T-helper 1 cell treated with Interleukin-12 subunit alpha and Interleukin-12 subunit beta and Interleukin-4 antibody, amounts not matched to agents 30 μg/mL and 1 μg/mL, for 36 hours (primary cell): Measurements from ENCODE around the gene MLLT1.

Experiments
- H3K27ac Mint-ChIP-seq: one replicate; pipeline ENCODE4 v1.8.0; 2021; ENCODE audit warnings: mild to moderate bottlenecking, mixed read lengths
- H3K27me3 Mint-ChIP-seq: one replicate; pipeline ENCODE4 v1.8.0; 2021; ENCODE audit warnings: low read depth, mixed read lengths
- H3K36me3 Mint-ChIP-seq: one replicate; pipeline ENCODE4 v1.8.0; 2021; ENCODE audit warnings: low read depth, mixed read lengths
- H3K4me1 Mint-ChIP-seq: one replicate; pipeline ENCODE4 v1.8.0; 2021; ENCODE audit warnings: low read depth, mixed read lengths
- H3K4me3 Mint-ChIP-seq: one replicate; pipeline ENCODE4 v1.8.0; 2021; ENCODE audit warnings: mild to moderate bottlenecking, moderate library complexity, mixed read lengths
- H3K9me3 Mint-ChIP-seq: one replicate; pipeline ENCODE4 v1.8.0; 2021; ENCODE audit warnings: mixed read lengths

MLLT1 gene

DNA sequence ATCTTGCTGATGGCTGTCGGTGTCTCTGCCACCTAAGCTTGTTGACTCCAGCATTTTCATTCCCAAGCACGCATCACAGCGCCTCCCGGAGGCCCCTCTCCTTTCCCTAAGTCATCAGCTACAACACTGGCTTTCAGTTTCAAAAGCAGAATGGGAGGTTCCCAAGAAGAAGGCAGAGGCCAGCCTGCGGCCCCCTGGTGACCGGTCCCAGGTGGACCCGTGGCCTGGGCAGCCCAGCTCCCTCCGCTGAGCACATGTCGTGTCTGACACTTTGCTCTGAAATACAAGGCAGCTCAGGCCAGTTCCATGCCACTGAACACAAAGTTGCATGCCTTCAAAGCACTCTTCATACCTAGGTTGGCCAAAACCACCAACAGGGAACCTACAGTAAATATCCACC is 8.5 kb downstream of the MLLT1 start:
- H3K27ac Mint-ChIP-seq = no peak overlapping the region

DNA sequence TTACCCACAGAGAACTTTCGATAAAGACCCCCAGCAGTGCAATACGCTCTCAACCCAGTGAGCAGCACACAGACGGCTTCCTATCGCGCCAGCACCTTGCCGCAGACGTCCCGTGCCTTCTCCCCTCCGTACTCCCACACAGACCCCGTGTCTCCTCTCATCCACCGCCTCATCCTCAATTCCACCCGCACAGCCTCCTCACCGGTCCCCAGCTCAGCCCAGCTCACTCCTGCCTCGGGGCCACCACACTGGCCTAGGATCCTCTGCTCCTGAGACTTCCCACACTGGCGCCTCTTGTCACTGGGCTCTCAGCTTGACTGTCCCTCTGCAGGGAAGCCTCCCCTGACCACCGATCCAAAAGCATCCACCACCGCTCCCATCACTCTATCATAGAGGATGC is 9.0 kb downstream of the MLLT1 start:
- H3K36me3 Mint-ChIP-seq = peaks cover 9% of the 10 kb centered on the region
- no peak overlapping the region for H3K4me3 Mint-ChIP-seq
- no peaks in the 10 kb centered on the region for H3K9me3 Mint-ChIP-seq
- H3K27ac Mint-ChIP-seq = no peak overlapping the region
- H3K27me3 Mint-ChIP-seq = no peaks in the 10 kb centered on the region
- H3K4me1 Mint-ChIP-seq = peaks cover 9% of the 10 kb centered on the region

More for the DNA sequence above, 8.5 kb downstream of the MLLT1 start:
- peaks cover 9% of the 10 kb centered on the region for H3K4me1 Mint-ChIP-seq
- H3K4me3 Mint-ChIP-seq = no peak overlapping the region
- H3K36me3 Mint-ChIP-seq = peaks cover 9% of the 10 kb centered on the region
- H3K9me3 Mint-ChIP-seq = no peaks in the 10 kb centered on the region
- H3K27me3 Mint-ChIP-seq = no peaks in the 10 kb centered on the region

DNA sequence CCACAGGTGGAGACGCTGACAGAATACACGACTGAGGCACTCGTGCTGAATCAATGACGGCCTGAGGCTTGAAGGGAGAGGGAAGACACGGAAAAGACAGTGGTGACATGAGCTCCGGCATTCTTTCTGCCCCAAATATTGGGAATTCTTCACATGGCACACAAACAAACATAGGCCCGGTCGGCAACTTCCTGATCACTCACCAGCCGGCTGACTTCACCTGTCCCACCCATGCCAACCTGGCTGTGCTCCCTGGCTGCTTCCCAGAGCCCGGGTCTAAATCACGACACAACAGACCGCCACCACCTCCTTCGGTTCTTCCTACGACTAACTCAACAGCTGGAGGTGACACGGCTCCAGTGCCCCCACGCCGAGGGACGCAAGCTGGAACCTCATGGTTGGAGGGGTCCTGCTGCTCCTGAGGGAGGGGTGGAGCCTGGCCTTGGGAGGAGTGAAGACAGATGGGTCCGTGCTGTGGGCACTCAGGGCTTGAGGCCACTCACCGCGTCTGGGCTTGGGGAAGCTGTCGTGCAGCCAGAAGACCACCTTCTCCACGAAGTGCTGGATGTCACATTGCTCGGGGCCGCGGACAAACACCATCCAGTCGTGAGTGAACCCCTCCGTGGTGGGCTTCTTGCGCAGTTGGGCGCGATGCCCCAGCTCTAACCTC is 9.6 kb downstream of the MLLT1 start:
- Mint-ChIP-seq H3K4me1 (peaks cover 9% of the 10 kb centered on the region), H3K4me3 (no peak overlapping the region), H3K27me3 (no peaks in the 10 kb centered on the region), H3K36me3 (peaks cover 9% of the 10 kb centered on the region), H3K27ac (no peak overlapping the region), H3K9me3 (no peaks in the 10 kb centered on the region)

DNA sequence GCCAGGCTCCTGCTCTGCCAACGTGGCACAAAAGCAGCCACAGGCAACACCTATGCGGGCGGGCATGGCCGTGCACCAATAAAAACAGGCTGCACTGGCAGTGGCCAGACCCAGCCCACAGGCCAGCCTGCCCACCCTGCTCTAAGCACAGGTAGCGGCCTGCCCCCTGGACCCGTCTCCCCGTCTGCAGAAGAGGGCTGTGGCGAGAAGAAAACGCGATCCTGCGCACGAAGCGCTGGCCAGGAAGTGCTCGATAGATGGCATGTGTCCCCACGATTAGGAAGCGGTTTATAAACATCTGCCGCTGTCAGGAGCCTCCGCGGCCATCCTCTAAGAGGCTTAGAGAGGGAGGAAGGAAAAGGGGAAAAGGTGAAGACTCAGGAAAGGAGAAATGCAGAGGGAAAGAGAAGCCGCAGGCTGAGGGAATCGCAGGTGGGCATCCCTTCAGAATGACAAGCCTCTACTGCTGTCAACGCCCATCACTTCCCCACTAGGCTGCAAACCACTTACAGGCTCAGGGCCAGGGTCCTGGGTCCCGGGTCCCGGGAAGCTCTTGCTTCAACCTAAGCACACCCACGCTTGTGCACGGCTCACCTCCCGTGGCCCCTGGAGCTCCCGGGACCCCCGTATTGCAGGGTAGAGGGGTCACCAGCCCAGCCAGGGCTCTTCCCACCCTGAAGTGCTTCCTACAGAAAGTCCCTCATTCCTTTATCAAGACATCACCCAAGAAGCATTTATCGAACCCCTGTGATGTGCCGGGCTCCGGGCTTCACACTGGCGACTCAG is 10.5 kb downstream of the MLLT1 start:
- H3K36me3 Mint-ChIP-seq = peaks cover 9% of the 10 kb centered on the region
- no peak overlapping the region for H3K27ac Mint-ChIP-seq
- H3K27me3 Mint-ChIP-seq = no peaks in the 10 kb centered on the region
- H3K9me3 Mint-ChIP-seq = no peaks in the 10 kb centered on the region
- peaks cover 9% of the 10 kb centered on the region for H3K4me1 Mint-ChIP-seq
- no peak overlapping the region for H3K4me3 Mint-ChIP-seq

DNA sequence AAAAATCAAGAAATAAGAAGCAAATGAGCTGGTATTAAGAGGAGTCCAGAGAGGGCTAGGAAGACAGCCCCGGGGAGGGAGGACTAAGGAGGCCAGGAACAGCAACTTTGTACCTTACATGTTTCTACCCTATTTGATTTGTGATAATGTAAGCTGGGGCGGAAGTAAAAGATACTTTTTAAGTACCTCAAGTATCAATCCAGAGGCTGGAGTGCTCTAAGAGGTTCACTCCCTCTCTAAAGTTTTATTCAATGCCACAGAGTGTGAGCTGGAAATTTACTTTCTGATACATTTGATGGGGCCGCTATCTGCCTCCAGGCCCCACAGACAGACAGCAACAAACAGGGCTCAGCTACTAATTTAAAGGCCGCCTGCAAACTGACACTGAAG is 11.4 kb downstream of the MLLT1 start:
- no peak overlapping the region for H3K4me3 Mint-ChIP-seq
- H3K27ac Mint-ChIP-seq = no peak overlapping the region
- no peaks in the 10 kb centered on the region for H3K27me3 Mint-ChIP-seq
- H3K36me3 Mint-ChIP-seq = peaks cover 9% of the 10 kb centered on the region
- no peaks in the 10 kb centered on the region for H3K9me3 Mint-ChIP-seq
- H3K4me1 Mint-ChIP-seq = peaks cover 6% of the 10 kb centered on the region

DNA sequence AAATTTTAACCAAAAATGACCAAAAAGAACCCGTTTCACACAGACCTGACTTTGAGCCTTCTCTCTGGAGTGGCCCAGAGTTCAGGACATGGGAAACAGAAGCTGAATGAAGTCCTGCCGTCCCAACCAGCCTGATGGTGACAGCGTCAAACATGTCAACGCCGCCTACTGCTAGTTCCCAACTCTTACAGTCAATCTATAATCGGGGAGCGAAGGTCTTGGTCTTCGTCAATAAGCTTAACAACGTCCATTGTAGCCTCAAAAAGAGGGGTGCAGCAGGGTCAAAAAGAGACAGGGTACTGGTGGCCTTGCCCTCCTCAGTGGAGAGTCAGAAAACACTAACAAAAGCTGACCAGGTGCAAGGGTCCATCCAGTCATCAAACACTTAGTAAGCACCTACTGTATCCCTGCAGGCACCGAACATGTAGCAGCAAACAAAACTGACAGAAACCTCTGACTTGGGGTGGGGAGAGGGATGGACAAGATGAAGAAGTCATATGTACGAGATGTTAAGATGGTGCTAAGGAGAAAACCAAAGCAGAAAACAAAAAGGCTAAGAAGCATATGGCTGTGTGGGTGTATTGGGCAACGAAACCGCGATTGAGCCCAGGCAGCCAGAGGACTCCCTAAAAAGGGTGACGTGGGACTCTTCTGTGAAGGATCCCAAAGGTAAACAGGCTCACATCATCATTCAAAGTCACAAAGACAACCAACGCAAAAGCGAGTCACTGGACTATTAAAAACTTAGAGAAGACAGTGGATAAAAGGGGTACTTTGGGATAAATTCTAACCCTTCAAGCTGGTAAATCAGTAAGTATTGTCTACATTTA is 12.0 kb downstream of the MLLT1 start:
- Mint-ChIP-seq H3K36me3 (peaks cover 12% of the 10 kb centered on the region), H3K4me1 (peaks cover 6% of the 10 kb centered on the region), H3K9me3 (no peaks in the 10 kb centered on the region), H3K27ac (no peak overlapping the region), H3K4me3 (no peak overlapping the region), H3K27me3 (no peaks in the 10 kb centered on the region)

DNA sequence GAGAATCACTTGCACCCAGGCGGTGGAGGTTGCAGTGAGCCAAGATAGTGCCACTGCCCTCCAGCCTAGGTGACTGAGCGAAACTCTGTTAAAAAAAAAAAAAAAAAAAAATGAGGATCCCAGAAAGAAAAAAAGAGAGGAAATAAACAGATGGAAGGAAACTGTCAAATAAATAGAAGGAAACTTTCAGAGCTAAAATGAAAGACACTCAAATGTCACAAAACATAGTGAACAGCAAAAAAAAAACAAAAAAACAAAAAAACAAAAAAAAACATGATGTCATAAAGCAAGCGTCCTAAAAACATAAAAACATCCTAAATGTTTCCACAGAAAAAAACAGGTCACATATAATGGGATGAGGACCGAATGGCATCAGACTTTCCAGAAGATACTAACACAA is 15.0 kb downstream of the MLLT1 start:
- Mint-ChIP-seq H3K9me3 (no peaks in the 10 kb centered on the region), H3K27me3 (no peaks in the 10 kb centered on the region), H3K4me3 (no peak overlapping the region), H3K4me1 (no peaks in the 10 kb centered on the region), H3K36me3 (peaks cover 9% of the 10 kb centered on the region), H3K27ac (no peak overlapping the region)

DNA sequence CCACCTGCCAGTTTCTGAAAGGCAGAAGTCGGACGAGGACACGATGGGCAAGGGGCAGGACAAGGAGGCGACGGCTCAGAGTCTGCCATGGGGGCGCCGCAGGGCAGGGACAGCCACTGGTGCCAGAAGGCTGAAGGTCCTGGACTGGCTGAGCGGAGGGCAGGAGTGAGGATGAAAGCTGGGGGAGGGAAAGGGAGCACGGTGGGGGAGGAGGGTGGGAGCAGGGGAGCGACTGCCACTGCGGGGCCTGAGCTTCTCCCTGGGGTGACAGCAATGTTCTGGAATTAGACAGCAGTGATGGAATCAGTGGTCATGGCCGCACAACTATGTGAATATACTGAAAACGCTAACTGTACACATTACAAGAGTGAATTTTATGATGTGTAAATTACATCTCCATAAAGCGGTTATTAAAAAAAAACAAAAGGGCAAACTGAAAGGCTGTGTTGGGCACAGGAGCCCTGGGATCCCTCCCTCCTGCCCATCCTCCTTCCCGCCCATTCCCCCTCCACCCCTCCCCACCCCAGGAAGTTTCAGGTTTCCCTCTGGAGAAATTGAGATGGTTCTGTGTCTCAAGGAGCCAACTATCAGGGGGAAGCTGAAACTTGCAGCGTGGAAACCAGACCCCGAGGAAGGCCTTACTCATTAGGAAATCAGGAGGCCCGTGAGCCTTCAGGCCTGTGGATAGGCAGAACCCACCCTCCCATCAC is 15.9 kb downstream of the MLLT1 start:
- H3K4me3 Mint-ChIP-seq = no peak overlapping the region
- H3K27me3 Mint-ChIP-seq = no peaks in the 10 kb centered on the region
- no peak overlapping the region for H3K27ac Mint-ChIP-seq
- H3K4me1 Mint-ChIP-seq = no peaks in the 10 kb centered on the region
- no peaks in the 10 kb centered on the region for H3K9me3 Mint-ChIP-seq
- H3K36me3 Mint-ChIP-seq = peaks cover 10% of the 10 kb centered on the region

DNA sequence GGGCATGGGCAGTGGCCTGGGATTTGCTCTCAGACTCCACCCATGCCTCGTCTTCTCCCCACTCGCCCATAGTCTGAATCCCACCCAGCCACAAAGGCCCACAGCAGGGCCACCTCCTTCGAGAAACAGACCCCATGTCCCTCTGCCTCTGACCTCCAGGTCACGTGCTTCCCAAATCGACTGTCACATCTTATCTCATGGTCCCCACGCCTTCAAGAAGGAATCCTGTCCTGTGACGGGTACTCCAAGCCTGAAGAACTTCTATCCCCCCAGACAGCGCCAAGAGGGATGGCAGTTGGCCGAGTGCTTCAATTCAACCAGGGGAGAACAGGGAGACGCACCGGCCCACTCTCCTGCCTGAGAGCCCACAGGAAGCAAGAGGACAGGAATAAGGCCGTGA is 16.5 kb downstream of the MLLT1 start:
- H3K36me3 Mint-ChIP-seq = peaks cover 10% of the 10 kb centered on the region
- H3K27ac Mint-ChIP-seq = no peak overlapping the region
- no peaks in the 10 kb centered on the region for H3K9me3 Mint-ChIP-seq
- H3K4me3 Mint-ChIP-seq = no peak overlapping the region
- H3K4me1 Mint-ChIP-seq = no peaks in the 10 kb centered on the region
- H3K27me3 Mint-ChIP-seq = no peaks in the 10 kb centered on the region

DNA sequence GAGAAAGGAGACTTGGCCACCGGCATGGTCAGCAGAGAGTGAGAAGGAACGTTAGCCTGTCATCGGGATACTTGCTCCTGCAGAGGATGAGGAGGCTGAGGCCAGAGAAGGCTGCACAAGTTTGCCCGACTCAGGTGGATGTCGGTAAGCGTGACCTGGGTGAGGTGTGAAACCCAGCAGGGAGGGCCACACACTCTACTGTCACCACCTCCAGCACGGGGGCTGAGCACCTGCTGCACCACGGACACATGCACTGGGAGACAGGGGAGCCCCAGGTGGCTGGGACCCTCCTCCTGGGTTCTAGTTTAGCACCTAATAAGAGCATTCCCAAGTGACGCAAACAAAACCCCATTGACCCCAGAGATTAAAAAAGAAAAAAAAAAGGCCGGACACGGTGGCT is 17.3 kb downstream of the MLLT1 start:
- Mint-ChIP-seq H3K36me3 (peaks cover 10% of the 10 kb centered on the region), H3K4me3 (no peak overlapping the region), H3K4me1 (no peaks in the 10 kb centered on the region), H3K27ac (no peak overlapping the region), H3K27me3 (no peaks in the 10 kb centered on the region), H3K9me3 (no peaks in the 10 kb centered on the region)

DNA sequence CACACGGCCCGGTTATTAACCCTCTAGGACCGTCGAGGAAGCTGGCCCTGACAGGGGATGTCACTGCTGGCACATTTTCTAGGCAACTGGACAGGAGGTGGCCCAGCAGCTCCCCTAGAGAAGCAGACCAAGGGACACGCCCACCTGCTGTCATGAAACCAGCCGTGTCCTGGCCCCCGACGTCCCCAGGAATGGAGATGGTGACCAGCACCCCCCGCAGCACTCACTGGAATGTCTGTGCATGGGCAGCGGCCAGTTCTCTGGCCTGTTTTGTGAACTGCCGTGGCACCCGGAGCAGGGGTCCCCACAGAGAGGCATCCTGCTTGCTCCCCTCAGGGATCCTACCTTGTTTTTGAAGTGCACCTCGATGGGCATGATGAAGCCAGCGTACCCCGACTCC is 17.9 kb downstream of the MLLT1 start:
- no peaks in the 10 kb centered on the region for H3K27me3 Mint-ChIP-seq
- no peaks in the 10 kb centered on the region for H3K4me1 Mint-ChIP-seq
- no peak overlapping the region for H3K4me3 Mint-ChIP-seq
- H3K36me3 Mint-ChIP-seq = peaks cover 11% of the 10 kb centered on the region
- H3K9me3 Mint-ChIP-seq = no peaks in the 10 kb centered on the region
- no peak overlapping the region for H3K27ac Mint-ChIP-seq

DNA sequence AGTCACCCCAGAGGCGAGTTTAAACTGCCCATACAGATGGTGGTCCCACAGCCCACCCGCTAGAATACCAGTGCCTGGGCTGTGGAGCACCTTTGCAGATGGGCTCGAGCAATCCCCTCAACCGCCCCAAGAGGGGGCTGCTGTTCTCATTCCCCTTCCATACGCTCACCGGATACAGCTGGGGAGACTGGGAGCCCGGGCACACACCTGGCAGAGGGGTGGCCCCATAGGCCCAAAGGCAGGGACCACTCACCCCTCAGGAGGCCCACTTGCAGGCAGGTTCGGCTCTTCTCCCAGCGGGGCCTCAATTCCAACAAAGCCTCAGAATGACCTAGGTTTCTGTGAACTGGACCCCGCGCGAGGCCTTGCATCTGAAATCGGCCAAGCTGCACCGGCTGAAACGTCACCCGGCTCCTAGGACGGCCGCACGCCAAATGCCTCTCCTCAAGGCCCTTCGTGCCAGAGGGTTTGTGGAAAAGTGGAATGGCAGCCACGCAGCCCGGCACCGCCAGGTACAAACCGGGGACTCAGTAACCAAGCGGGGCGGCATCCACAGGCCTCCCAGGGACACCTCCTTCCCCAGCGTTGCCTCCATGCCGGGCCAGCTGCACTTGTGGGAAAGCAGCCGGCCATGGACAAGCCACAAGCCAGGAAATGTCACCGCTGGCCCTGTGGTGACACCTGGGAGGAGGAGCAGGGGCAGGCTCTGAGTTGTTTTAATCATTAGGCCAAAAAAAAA is 18.7 kb downstream of the MLLT1 start:
- H3K4me3 Mint-ChIP-seq = no peak overlapping the region
- no peak overlapping the region for H3K27ac Mint-ChIP-seq
- no peaks in the 10 kb centered on the region for H3K27me3 Mint-ChIP-seq
- no peaks in the 10 kb centered on the region for H3K9me3 Mint-ChIP-seq
- peaks cover 10% of the 10 kb centered on the region for H3K36me3 Mint-ChIP-seq
- H3K4me1 Mint-ChIP-seq = no peaks in the 10 kb centered on the region

DNA sequence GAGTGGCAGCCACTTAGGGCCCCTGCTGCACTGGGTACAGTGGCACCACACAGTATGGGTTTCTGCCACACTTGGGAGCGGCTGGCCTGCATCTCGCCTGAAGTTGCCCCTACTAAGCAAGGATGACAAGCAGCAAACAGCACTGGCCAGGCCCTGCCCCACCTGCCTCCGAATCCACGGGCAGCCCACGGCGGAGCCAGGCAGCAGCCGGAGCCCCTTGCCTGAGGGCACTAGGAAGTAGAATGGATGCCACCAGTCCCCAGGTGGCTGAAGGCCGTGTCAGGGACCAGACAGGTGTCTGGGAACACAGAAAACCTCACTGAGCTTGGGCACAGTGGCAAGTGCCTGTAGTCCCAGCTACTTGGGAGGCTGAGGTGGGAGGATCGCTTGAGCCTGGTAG is 19.4 kb downstream of the MLLT1 start:
- H3K4me1 Mint-ChIP-seq = no peaks in the 10 kb centered on the region
- no peak overlapping the region for H3K27ac Mint-ChIP-seq
- no peaks in the 10 kb centered on the region for H3K9me3 Mint-ChIP-seq
- no peaks in the 10 kb centered on the region for H3K27me3 Mint-ChIP-seq
- no peak overlapping the region for H3K4me3 Mint-ChIP-seq
- H3K36me3 Mint-ChIP-seq = peaks cover 11% of the 10 kb centered on the region
